ENCODE data around the gene LAMP5.

DNA sequence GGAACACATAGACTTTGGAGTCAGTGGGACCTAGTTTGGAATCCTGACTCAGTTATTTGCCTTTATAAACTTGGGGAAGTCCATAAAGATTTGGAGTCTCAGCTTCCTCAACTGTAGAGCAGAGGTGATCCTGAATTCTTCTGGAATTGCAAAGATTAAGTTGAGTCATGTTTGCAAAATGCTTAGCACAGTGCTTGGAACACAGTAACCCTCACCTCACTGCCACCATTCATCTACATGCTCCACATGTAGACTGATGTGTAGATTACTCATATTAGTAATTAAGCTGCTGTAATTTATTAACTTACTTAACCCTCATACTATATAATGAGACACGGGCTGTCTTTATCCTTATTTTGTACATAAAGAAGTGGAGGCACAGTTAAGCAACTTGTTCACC, 61.4 kb downstream of the LAMP5 start:
- TF ChIP-seq EZH2 (IDR thresholded peaks at IDR 0.05): no peak
- no peak for TF ChIP-seq EZH2phosphoT487 (IDR thresholded peaks at IDR 0.05)
